WTC11 (cell line): Measurements from ENCODE around the gene CHTF8. TPM values are rescaled to one million over a fixed set of nuclear protein-coding genes. Genes with fewer than 3 reads are reported as not detected.

Source experiments
- ATAC-seq: fragments of 200-7000 bp; cut with Tn5 transposase; 2 replicates; pipeline ENCODE4 v1.10.0; 2021; ENCODE audit warnings: mild to moderate bottlenecking, moderate library complexity
- CTCF ChIA-PET: fragments of 300-600 bp; sonication (Branson Sonifier 250); formaldehyde crosslinking; loops from one replicate; lab custom pipeline; 2021; ENCODE audit warnings: antibody characterized with exemption; lab: Charles Lee
- POLR2A ChIA-PET: fragments of 350-600 bp; sonication (Branson Sonifier 250); formaldehyde crosslinking; loops from one replicate; lab custom pipeline; 2021; ENCODE audit warnings: antibody characterized with exemption; lab: Charles Lee
- DNase-seq: peaks from one replicate; pipeline ENCODE4 v3.0.0; 2021; ENCODE audit warnings: low spot score
- H3K27ac Mint-ChIP-seq: 2 replicates; pipeline ENCODE4 v1.8.0; 2021; ENCODE audit warnings: mixed read lengths
- H3K27me3 Mint-ChIP-seq: 2 replicates; pipeline ENCODE4 v1.8.0; 2021; ENCODE audit warnings: low read depth, mild to moderate bottlenecking, moderate library complexity, mixed read lengths
- H3K36me3 Mint-ChIP-seq: 2 replicates; pipeline ENCODE4 v1.8.0; 2021; ENCODE audit warnings: mixed read lengths
- H3K4me1 Mint-ChIP-seq: 2 replicates; pipeline ENCODE4 v1.8.0; 2022; ENCODE audit warnings: mixed read lengths
- H3K4me3 Mint-ChIP-seq: 2 replicates; pipeline ENCODE4 v1.8.0; 2021; ENCODE audit warnings: mild to moderate bottlenecking, moderate library complexity, mixed read lengths
- H3K9me3 Mint-ChIP-seq: 2 replicates; pipeline ENCODE4 v1.8.0; 2021; ENCODE audit warnings: mixed read lengths
- E2F1 ChIP-seq: sonication (generic); formaldehyde crosslinking; IDR thresholded peaks from 2 replicates; pipeline ENCODE4 v1.8.0; 2022; ENCODE audit warnings: mild to moderate bottlenecking, missing genetic modification reagents
- ESRRA ChIP-seq: sonication (generic); formaldehyde crosslinking; IDR thresholded peaks from 2 replicates; pipeline ENCODE4 v1.8.1; 2022; ENCODE audit warnings: mild to moderate bottlenecking, missing genetic modification reagents, borderline replicate concordance
- GRHL2 ChIP-seq: fragments of 250-450 bp; sonication (Bioruptor Pico); IDR thresholded peaks from 2 replicates; pipeline ENCODE4 v1.8.0; 2022; ENCODE audit warnings: mild to moderate bottlenecking, moderate library complexity; ENCODE audit not compliant: insufficient replicate concordance, severe bottlenecking
- HMGA2 ChIP-seq: fragments of 250-450 bp; sonication (Bioruptor Pico); IDR thresholded peaks from 2 replicates; pipeline ENCODE4 v1.4.0; 2021; ENCODE audit warnings: mild to moderate bottlenecking, moderate library complexity
- HMGXB4 ChIP-seq: sonication (generic); formaldehyde crosslinking; IDR thresholded peaks from 2 replicates; pipeline ENCODE4 v1.8.1; 2023; ENCODE audit warnings: mild to moderate bottlenecking, moderate library complexity, missing genetic modification reagents
- IRF1 ChIP-seq: sonication (generic); formaldehyde crosslinking; IDR thresholded peaks from 2 replicates; pipeline ENCODE4 v1.8.0; 2023; ENCODE audit warnings: missing genetic modification reagents
- JAZF1 ChIP-seq: fragments of 250-450 bp; sonication (Bioruptor Pico); IDR thresholded peaks from 2 replicates; pipeline ENCODE4 v1.9.0; 2021; ENCODE audit warnings: moderate library complexity, mild to moderate bottlenecking, inconsistent platforms
- KAT7 ChIP-seq: sonication (generic); formaldehyde crosslinking; IDR thresholded peaks from 2 replicates; pipeline ENCODE4 v1.8.1; 2023; ENCODE audit warnings: missing genetic modification reagents, mild to moderate bottlenecking, borderline replicate concordance
- NFYB ChIP-seq: sonication (generic); formaldehyde crosslinking; conservative IDR thresholded peaks from 2 replicates; pipeline ENCODE4 v1.8.0; 2022; ENCODE audit warnings: low read depth, missing genetic modification reagents
- PRDM15 ChIP-seq: sonication (generic); formaldehyde crosslinking; IDR thresholded peaks from 2 replicates; pipeline ENCODE4 v1.8.0; 2022; ENCODE audit warnings: missing genetic modification reagents
- SMAD4 ChIP-seq: sonication (generic); formaldehyde crosslinking; IDR thresholded peaks from 2 replicates; pipeline ENCODE4 v1.8.0; 2022; ENCODE audit warnings: mild to moderate bottlenecking, missing genetic modification reagents
- SP1 ChIP-seq: sonication (generic); formaldehyde crosslinking; conservative IDR thresholded peaks from 2 replicates; pipeline ENCODE4 v1.8.1; 2022; ENCODE audit warnings: missing genetic modification reagents
- TCF7 ChIP-seq: sonication (generic); formaldehyde crosslinking; IDR thresholded peaks from 2 replicates; pipeline ENCODE4 v1.8.0; 2022; ENCODE audit warnings: mild to moderate bottlenecking, low read depth, missing genetic modification reagents, moderate library complexity
- TEAD1 ChIP-seq: sonication (generic); formaldehyde crosslinking; IDR thresholded peaks from 2 replicates; pipeline ENCODE4 v1.8.0; 2022; ENCODE audit warnings: mild to moderate bottlenecking, missing genetic modification reagents
- ZBTB21 ChIP-seq: sonication (generic); formaldehyde crosslinking; IDR thresholded peaks from 2 replicates; pipeline ENCODE4 v1.8.1; 2023; ENCODE audit warnings: mild to moderate bottlenecking, missing genetic modification reagents, borderline replicate concordance
- ZNF121 ChIP-seq: sonication (generic); formaldehyde crosslinking; IDR thresholded peaks from 2 replicates; pipeline ENCODE4 v1.8.0; 2023; ENCODE audit warnings: missing genetic modification reagents
- ZNF317 ChIP-seq: sonication (generic); formaldehyde crosslinking; IDR thresholded peaks from 2 replicates; pipeline ENCODE4 v1.8.1; 2023; ENCODE audit warnings: low read depth, mild to moderate bottlenecking, moderate library complexity, missing genetic modification reagents, borderline replicate concordance
- ZNF396 ChIP-seq: fragments of 250-450 bp; sonication (Bioruptor Pico); IDR thresholded peaks from 2 replicates; pipeline ENCODE4 v1.8.0; 2021; ENCODE audit warnings: mild to moderate bottlenecking, moderate library complexity, borderline replicate concordance
- total RNA-seq: library from RNA; stranded (reverse); gene quantifications from 3 replicates; pipeline ENCODE4 v1.2.3, GENCODE V29; 2021
- TF ChIP-seq, protein P1 (sequence below): sonication (generic); formaldehyde crosslinking; IDR thresholded peaks from 2 replicates; pipeline ENCODE4 v1.8.0; 2022; ENCODE audit warnings: mild to moderate bottlenecking, missing genetic modification reagents
- TF ChIP-seq, protein P2 (sequence below): sonication (generic); formaldehyde crosslinking; IDR thresholded peaks from 2 replicates; pipeline ENCODE4 v1.8.0; 2022; ENCODE audit warnings: mild to moderate bottlenecking, missing genetic modification reagents
- TF ChIP-seq, protein P3 (sequence below): sonication (generic); formaldehyde crosslinking; IDR thresholded peaks from 2 replicates; pipeline ENCODE4 v1.8.1; 2023; ENCODE audit warnings: mild to moderate bottlenecking, missing genetic modification reagents, moderate library complexity

Gene CHTF8
- total RNA-seq, 1 experiment from 2014 or later = 115 TPM

- no peak overlapping the region for H3K4me3 Mint-ChIP-seq
- peak; percentile 41 for ATAC-seq
- H3K4me1 Mint-ChIP-seq = peaks cover 33% of the 10 kb centered on the region
- TF ChIP-seq IRF1 (CRISPR knock-in tag) = no peak
- no peak for TF ChIP-seq SP1 (CRISPR knock-in tag)
- no peak for TF ChIP-seq TCF7 (CRISPR knock-in tag)
- TF ChIP-seq NFYB (CRISPR knock-in tag) = no peak
- no peak for TF ChIP-seq ZNF317 (CRISPR knock-in tag)
- no peak for TF ChIP-seq JAZF1 (CRISPR knock-in tag)
- no peak for TF ChIP-seq ESRRA (CRISPR knock-in tag)
- TF ChIP-seq HMGA2 (CRISPR knock-in tag) = no peak
- no peak for TF ChIP-seq ZNF396
- TF ChIP-seq, protein P1, sequence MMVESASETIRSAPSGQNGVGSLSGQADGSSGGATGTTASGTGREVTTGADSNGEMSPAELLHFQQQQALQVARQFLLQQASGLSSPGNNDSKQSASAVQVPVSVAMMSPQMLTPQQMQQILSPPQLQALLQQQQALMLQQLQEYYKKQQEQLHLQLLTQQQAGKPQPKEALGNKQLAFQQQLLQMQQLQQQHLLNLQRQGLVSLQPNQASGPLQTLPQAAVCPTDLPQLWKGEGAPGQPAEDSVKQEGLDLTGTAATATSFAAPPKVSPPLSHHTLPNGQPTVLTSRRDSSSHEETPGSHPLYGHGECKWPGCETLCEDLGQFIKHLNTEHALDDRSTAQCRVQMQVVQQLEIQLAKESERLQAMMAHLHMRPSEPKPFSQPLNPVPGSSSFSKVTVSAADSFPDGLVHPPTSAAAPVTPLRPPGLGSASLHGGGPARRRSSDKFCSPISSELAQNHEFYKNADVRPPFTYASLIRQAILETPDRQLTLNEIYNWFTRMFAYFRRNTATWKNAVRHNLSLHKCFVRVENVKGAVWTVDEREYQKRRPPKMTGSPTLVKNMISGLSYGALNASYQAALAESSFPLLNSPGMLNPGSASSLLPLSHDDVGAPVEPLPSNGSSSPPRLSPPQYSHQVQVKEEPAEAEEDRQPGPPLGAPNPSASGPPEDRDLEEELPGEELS (CRISPR knock-in tag) = no peak
- H3K36me3 Mint-ChIP-seq = peaks cover 8% of the 10 kb centered on the region
- H3K9me3 Mint-ChIP-seq = no peaks in the 10 kb centered on the region
- ChIA-PET POLR2A (no interaction called here), CTCF (interaction anchor here (0.6 to 2.3 kb wide), 7 partner anchors 10 to 396 kb away, joined by 3 to 8 read pairs (median 4); no protein-coding TSS in a partner anchor)
- H3K27me3 Mint-ChIP-seq = no peaks in the 10 kb centered on the region
- no peak for DNase-seq
- H3K27ac Mint-ChIP-seq = no peak overlapping the region
Observed at GRCh38 chr16:69084289-69084688, 48.1 kb downstream of the CHTF8 start.

DNA sequence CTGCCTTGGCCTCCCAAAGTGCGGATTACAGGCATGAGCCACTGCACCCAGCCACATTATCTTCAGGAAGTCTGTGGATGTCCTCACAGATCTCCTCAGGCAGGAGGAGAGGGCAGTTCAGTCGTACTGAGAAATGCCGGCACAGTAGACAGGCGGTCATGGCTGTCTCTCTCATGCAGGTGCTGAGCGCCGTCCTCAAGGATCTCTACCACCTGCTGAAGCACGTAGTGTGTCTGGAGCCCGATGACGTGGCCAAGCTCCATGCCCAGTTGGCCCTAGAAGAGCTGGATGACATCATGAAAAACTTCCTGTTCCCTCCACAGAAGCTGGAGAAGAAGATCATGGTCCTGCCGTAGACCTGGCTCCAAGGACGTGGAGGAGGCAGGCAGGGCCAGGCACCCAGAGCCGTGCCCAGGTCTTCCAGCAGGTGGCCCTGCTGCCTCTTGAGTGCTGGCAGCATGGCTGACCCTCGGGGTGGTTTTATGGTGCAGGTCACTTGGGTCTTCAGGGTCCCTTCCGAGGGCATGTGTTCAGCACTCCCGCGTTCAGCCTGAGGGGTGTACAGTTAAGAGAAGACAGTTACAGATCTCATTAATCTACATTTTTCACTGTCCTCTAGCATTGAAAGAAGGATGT lies 49.0 kb downstream of the CHTF8 start:
- Mint-ChIP-seq H3K27me3 (no peaks in the 10 kb centered on the region), H3K9me3 (no peaks in the 10 kb centered on the region), H3K27ac (peak overlapping the region; percentile 9; the same call in 1 of the 2 replicates), H3K4me3 (no peak overlapping the region), H3K36me3 (peaks cover 8% of the 10 kb centered on the region), H3K4me1 (peaks cover 28% of the 10 kb centered on the region)
- ATAC-seq (peak; percentile 80), DNase-seq (peak; percentile 46)
- POLR2A ChIA-PET = no interaction called here
- CTCF ChIA-PET = interaction anchor here (0.8 to 2.3 kb wide), 3 partner anchors 10 to 30 kb away, joined by 4 to 8 read pairs (median 6); no protein-coding TSS in a partner anchor
- TF ChIP-seq, protein P2, sequence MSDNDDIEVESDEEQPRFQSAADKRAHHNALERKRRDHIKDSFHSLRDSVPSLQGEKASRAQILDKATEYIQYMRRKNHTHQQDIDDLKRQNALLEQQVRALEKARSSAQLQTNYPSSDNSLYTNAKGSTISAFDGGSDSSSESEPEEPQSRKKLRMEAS (CRISPR knock-in tag) = no peak
- 0 out of 2 replicates have a peak, but pooled peaks have one; percentile 54 for TF ChIP-seq KAT7 (CRISPR knock-in tag)
- TF ChIP-seq TEAD1 (CRISPR knock-in tag) = 0 out of 2 replicates have a peak, but pooled peaks have one; percentile 26
- peak; percentile 70; the same call in 1 of the 2 replicates for TF ChIP-seq ZBTB21 (CRISPR knock-in tag)
- TF ChIP-seq, all 79 proteins: peak for 3

GRCh38 chr16:69079697-69080096 lies 52.7 kb downstream of the CHTF8 start:
- CTCF ChIA-PET = interaction anchor here (1.4 kb wide), 1 partner anchor 33 kb away, joined by 3 read pairs; no protein-coding TSS in a partner anchor
- ATAC-seq = no peak
- Mint-ChIP-seq H3K9me3 (no peaks in the 10 kb centered on the region), H3K36me3 (no peaks in the 10 kb centered on the region), H3K4me3 (no peak overlapping the region), H3K27me3 (no peaks in the 10 kb centered on the region), H3K4me1 (peaks cover 39% of the 10 kb centered on the region), H3K27ac (no peak overlapping the region)
- POLR2A ChIA-PET = no interaction called here
- no peak for DNase-seq
- TF ChIP-seq SMAD4 (CRISPR knock-in tag) = no peak
- TF ChIP-seq E2F1 = no peak
- TF ChIP-seq, protein P3, sequence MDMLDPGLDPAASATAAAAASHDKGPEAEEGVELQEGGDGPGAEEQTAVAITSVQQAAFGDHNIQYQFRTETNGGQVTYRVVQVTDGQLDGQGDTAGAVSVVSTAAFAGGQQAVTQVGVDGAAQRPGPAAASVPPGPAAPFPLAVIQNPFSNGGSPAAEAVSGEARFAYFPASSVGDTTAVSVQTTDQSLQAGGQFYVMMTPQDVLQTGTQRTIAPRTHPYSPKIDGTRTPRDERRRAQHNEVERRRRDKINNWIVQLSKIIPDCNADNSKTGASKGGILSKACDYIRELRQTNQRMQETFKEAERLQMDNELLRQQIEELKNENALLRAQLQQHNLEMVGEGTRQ (CRISPR knock-in tag) = no peak
- TF ChIP-seq PRDM15 (CRISPR knock-in tag) = no peak
- no peak for TF ChIP-seq HMGXB4 (CRISPR knock-in tag)
- no peak for TF ChIP-seq GRHL2 (CRISPR knock-in tag)
- no peak for TF ChIP-seq ZNF121 (CRISPR knock-in tag)
